Measurements from ENCODE around the gene COL6A2.

DNA sequence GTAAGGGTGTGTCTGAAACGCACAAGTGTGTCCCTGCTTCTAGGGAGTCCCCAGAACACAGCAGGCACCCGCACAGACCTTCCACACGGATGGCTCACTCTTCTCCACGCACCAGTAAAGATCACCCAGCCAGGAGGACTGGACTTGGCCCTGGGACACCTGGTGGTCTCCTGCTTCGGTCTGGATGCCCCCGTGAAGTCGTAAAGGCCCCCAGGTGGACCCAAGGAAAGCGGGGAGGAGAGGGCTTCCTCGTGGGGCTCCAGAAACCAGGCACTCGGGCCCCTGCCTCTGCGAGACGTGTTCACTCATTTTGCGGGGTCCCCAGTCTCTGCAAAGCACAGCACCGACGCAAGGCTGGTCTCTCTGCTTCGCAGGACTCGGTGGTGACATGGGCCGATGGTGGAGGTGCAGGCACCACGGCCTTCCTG is 20.2 kb upstream of the COL6A2 start:
- TF ChIP-seq, protein P1, sequence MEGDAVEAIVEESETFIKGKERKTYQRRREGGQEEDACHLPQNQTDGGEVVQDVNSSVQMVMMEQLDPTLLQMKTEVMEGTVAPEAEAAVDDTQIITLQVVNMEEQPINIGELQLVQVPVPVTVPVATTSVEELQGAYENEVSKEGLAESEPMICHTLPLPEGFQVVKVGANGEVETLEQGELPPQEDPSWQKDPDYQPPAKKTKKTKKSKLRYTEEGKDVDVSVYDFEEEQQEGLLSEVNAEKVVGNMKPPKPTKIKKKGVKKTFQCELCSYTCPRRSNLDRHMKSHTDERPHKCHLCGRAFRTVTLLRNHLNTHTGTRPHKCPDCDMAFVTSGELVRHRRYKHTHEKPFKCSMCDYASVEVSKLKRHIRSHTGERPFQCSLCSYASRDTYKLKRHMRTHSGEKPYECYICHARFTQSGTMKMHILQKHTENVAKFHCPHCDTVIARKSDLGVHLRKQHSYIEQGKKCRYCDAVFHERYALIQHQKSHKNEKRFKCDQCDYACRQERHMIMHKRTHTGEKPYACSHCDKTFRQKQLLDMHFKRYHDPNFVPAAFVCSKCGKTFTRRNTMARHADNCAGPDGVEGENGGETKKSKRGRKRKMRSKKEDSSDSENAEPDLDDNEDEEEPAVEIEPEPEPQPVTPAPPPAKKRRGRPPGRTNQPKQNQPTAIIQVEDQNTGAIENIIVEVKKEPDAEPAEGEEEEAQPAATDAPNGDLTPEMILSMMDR (IDR thresholded peaks at IDR 0.05): no peak
- TF ChIP-seq EZH2 (IDR thresholded peaks at IDR 0.05; ENCODE audit: borderline replicate concordance, insufficient read depth, low read depth, low read length, poor library complexity, severe bottlenecking): no peak

Measured in B cell (primary cell).